Nephron progenitor cell (in vitro differentiated cells): Measurements from ENCODE around the gene LUZP2.
A peak's percentile ranks its signal among the peaks of the same experiment; 100 is the strongest.

Source experiments
- DNase-seq: peaks from one replicate; pipeline ENCODE4 v3.0.0; 2021
- H3K27ac Mint-ChIP-seq: 2 replicates; pipeline ENCODE4 v1.8.0; 2021; ENCODE audit warnings: mild to moderate bottlenecking, moderate library complexity, mixed read lengths
- H3K27me3 Mint-ChIP-seq: 2 replicates; pipeline ENCODE4 v1.8.0; 2021; ENCODE audit warnings: mild to moderate bottlenecking, low read depth, mixed read lengths; ENCODE audit not compliant: poor library complexity
- H3K36me3 Mint-ChIP-seq: 2 replicates; pipeline ENCODE4 v1.8.0; 2021; ENCODE audit warnings: low read depth, mixed read lengths
- H3K4me1 Mint-ChIP-seq: 2 replicates; pipeline ENCODE4 v1.8.0; 2021; ENCODE audit warnings: mixed read lengths
- H3K4me3 Mint-ChIP-seq: 2 replicates; pipeline ENCODE4 v1.8.0; 2021; ENCODE audit warnings: mild to moderate bottlenecking, moderate library complexity, mixed read lengths
- H3K9me3 Mint-ChIP-seq: 2 replicates; pipeline ENCODE4 v1.8.0; 2021; ENCODE audit warnings: mild to moderate bottlenecking, moderate library complexity, mixed read lengths
- CTCF ChIP-seq: fragments of 200-600 bp; sonication (generic); IDR thresholded peaks from 2 replicates; pipeline ENCODE4 v1.5.0; 2021; ENCODE audit warnings: antibody characterized with exemption

Gene LUZP2

GRCh38 chr11:24496736-24497725 is at the start of gene LUZP2:
LUZP2 (plus strand) TSS chr11:24497053.
- Mint-ChIP-seq H3K36me3 (no peaks in the 10 kb centered on the region), H3K4me1 (peaks cover 17% of the 10 kb centered on the region), H3K27ac (no peak within 1 kb of the TSS), H3K4me3 (peak within 1 kb of the TSS; percentile 89), H3K27me3 (peaks cover 79% of the 10 kb centered on the region), H3K9me3 (no peaks in the 10 kb centered on the region)
- TF ChIP-seq CTCF: no peak
- DNase-seq: peak; percentile 77

DNA sequence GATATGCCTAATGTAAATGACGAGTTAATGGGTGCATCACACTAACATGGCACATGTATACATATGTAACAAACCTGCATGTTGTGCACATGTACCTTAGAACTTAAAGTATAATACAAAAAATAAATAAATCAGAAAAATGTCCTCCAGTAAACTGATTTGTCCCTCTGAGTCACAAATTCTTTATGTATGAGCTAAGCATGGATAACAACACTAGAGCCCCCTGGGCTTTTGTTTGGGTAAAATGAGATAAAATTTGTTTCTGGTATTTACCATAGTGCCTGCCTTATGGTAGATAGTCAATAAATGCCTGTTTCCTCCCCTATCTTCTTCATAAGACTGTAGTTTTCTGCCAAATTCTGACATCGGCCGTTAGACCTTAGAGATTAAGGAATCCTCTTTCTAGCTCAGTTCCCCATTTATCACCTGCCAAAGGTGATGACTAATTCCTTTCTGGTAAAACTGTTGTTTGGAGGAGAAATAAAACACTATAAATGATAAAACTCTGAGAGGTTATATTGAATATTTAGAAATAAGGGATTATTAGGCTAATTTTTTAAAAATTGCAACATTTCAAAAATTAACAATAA is 43.6 kb upstream of the LUZP2 start:
- no peak for TF ChIP-seq CTCF
- H3K4me1 Mint-ChIP-seq: no peaks in the 10 kb centered on the region
- no peaks in the 10 kb centered on the region for H3K9me3 Mint-ChIP-seq
- no peaks in the 10 kb centered on the region for H3K36me3 Mint-ChIP-seq
- H3K27me3 Mint-ChIP-seq: peaks cover 3% of the 10 kb centered on the region
- no peak for DNase-seq
- no peak overlapping the region for H3K4me3 Mint-ChIP-seq
- no peak overlapping the region for H3K27ac Mint-ChIP-seq

DNA sequence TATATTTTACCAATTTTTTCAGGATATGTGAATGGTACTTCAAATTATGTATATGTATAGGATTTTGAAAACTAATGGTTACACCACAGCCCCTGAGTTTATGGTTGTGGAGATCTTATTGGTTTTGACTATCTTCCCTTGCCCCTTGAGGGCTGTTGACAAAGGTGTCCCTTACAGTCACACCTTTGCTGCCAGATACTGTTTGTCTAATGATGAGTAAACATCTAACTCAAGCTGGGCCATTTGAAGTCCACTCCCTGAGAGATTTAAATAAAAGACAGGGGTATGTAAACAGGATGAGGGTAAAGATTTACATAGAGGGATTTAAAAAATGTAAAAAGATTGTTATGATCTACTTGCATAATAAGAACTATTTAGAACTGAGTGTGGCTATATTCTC is 38.9 kb upstream of the LUZP2 start:
- Mint-ChIP-seq H3K9me3 (no peaks in the 10 kb centered on the region), H3K4me1 (no peaks in the 10 kb centered on the region), H3K36me3 (no peaks in the 10 kb centered on the region), H3K27ac (no peak overlapping the region), H3K27me3 (peaks cover 3% of the 10 kb centered on the region), H3K4me3 (no peak overlapping the region)
- DNase-seq: no peak
- no peak for TF ChIP-seq CTCF

GRCh38 chr11:24470431-24470830 is 26.4 kb upstream of the LUZP2 start:
- no peaks in the 10 kb centered on the region for H3K36me3 Mint-ChIP-seq
- no peaks in the 10 kb centered on the region for H3K4me1 Mint-ChIP-seq
- H3K9me3 Mint-ChIP-seq: no peaks in the 10 kb centered on the region
- H3K4me3 Mint-ChIP-seq: no peak overlapping the region
- no peak for DNase-seq
- peaks cover 5% of the 10 kb centered on the region for H3K27me3 Mint-ChIP-seq
- no peak overlapping the region for H3K27ac Mint-ChIP-seq
- TF ChIP-seq CTCF: no peak

GRCh38 chr11:24471084-24471483 is 25.8 kb upstream of the LUZP2 start:
- H3K4me1 Mint-ChIP-seq: no peaks in the 10 kb centered on the region
- no peaks in the 10 kb centered on the region for H3K9me3 Mint-ChIP-seq
- no peak for DNase-seq

More at GRCh38 chr11:24471084-24471483, 25.8 kb upstream of the LUZP2 start:
- H3K27me3 Mint-ChIP-seq: peaks cover 5% of the 10 kb centered on the region
- no peaks in the 10 kb centered on the region for H3K36me3 Mint-ChIP-seq
- no peak for TF ChIP-seq CTCF
- H3K27ac Mint-ChIP-seq: no peak overlapping the region
- H3K4me3 Mint-ChIP-seq: no peak overlapping the region
